ENCODE results near the gene ETS2. TPM values are rescaled to one million over a fixed set of nuclear protein-coding genes. Genes with fewer than 3 reads are reported as not detected.

Gene ETS2
- total and polyA plus RNA-seq, 12 donors, result 26.2 to 81.5 (median 43.8) TPM

DNA sequence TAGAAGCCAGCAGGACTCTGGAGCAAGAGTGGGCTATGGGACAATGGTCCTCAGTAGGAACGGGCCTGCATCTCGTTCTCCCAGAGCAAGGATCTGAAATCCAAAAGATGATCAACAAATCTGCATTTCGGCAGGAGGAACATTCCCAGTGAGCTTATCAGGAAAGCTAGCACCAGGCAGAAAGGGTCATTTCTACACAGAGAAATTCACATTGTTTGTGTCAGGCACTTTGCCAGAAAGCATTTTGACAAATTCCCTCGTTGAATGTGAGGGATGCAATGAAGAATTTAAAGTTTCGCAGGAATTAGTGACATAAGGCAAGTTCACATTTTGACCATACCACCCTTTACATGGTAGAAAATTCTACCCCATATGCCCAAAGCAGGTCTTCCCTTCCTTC is 31.6 kb upstream of the ETS2 start:
- DNase-seq (no peak), ATAC-seq (peak in 2 of 8 donors; percentile 46 to 48)
- Histone ChIP-seq H3K27me3 (no peaks in the 10 kb centered on the region), H3K27ac (peak overlapping the region in 1 of 10 donors; percentile 18), H3K4me3 (no peak overlapping the region), H3K9me3 (peaks cover 0 to 11% (median 5%) of the 10 kb centered on the region in 11 donors), H3K36me3 (no peaks in the 10 kb centered on the region), H3K4me1 (peaks cover 0 to 24% (median 5%) of the 10 kb centered on the region in 9 donors)
- 65 to 76% methylated on average over 5 of the region's 5 CpGs for WGBS, 2 donors
- TF ChIP-seq, protein P1, sequence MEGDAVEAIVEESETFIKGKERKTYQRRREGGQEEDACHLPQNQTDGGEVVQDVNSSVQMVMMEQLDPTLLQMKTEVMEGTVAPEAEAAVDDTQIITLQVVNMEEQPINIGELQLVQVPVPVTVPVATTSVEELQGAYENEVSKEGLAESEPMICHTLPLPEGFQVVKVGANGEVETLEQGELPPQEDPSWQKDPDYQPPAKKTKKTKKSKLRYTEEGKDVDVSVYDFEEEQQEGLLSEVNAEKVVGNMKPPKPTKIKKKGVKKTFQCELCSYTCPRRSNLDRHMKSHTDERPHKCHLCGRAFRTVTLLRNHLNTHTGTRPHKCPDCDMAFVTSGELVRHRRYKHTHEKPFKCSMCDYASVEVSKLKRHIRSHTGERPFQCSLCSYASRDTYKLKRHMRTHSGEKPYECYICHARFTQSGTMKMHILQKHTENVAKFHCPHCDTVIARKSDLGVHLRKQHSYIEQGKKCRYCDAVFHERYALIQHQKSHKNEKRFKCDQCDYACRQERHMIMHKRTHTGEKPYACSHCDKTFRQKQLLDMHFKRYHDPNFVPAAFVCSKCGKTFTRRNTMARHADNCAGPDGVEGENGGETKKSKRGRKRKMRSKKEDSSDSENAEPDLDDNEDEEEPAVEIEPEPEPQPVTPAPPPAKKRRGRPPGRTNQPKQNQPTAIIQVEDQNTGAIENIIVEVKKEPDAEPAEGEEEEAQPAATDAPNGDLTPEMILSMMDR (IDR thresholded peaks at IDR 0.05), result no peak
- intact Hi-C loops (cut with DNase I), result loop anchor here in 1 of 10 donors (5.0 kb wide), 1 partner anchor 37 kb away; no protein-coding TSS in a partner anchor

DNA sequence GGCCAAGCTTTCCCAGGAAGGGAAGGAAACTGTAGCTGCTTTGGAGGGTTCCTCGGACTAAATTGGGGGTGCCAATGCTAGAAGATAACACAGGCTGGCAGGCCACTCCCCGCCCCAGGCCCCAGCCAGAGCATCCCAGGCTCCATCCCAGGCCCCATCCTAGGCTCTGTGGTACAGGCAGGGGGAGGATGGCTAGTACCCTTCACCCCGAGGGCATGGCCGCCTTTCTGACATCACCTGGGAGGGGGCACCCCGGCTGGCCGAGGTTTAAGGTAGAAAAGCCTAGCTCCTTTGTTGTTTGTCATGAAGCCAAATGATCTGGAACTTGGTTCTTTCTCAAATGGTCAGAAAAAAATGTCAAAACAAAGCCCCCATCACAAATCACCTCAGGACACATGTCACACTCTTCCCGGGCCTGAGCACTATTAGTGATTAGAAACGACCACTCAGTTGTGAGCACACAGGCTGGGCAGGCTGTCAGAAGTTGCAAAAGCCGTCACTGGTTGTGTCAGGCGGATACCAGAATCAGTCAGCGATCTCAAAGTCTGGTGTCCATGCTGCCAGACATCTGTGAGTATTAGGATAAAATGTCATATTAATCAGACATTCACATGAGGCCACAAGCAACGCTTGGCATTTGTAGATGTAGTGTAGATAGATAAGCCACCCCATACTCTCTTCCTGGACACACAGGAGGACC is 31.0 kb upstream of the ETS2 start:
- H3K4me1 ChIP-seq, result peaks cover 0 to 24% (median 5%) of the 10 kb centered on the region in 9 donors
- ATAC-seq (no peak), DNase-seq (no peak)
- H3K36me3 ChIP-seq, result no peaks in the 10 kb centered on the region
- no peaks in the 10 kb centered on the region for H3K27me3 ChIP-seq
- intact Hi-C loops (cut with DNase I), result loop anchor here in 1 of 10 donors (5.0 kb wide), 1 partner anchor 37 kb away; no protein-coding TSS in a partner anchor
- H3K27ac ChIP-seq, result no peak overlapping the region
- peaks cover 0 to 16% (median 5%) of the 10 kb centered on the region in 11 donors for H3K9me3 ChIP-seq
- TF ChIP-seq, protein P1 (IDR thresholded peaks at IDR 0.05), result no peak
- no peak overlapping the region for H3K4me3 ChIP-seq
- WGBS, 2 donors, result 88 to 89% methylated on average over 12 of the region's 12 CpGs

DNA sequence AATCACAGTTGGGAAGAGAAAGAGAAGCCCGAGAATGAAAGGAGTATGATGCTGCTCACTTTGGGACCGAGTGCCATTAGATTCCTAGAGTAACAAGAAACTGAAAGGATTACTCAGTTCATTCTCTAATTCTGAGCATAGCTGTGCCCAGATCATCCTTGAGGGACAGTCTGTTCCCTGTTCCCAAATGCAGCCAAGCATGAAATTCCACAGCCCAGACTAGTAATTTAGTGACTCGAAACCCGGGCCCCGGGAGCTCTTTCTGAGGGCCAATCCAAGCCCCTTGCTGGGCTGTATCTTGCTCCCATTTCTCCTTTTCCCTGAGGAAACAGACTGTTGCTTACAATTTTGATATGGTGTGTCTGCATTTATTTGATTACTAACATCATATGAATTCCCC is 30.0 kb upstream of the ETS2 start:
- peaks cover 0 to 16% (median 5%) of the 10 kb centered on the region in 11 donors for H3K9me3 ChIP-seq
- H3K4me3 ChIP-seq, result no peak overlapping the region
- peak in 1 of 8 donors; percentile 18 for ATAC-seq
- H3K27me3 ChIP-seq, result no peaks in the 10 kb centered on the region
- TF ChIP-seq, protein P1 (IDR thresholded peaks at IDR 0.05), result no peak
- intact Hi-C loops (cut with DNase I), result no loop called here
- H3K27ac ChIP-seq, result no peak overlapping the region
- H3K4me1 ChIP-seq, result peaks cover 0 to 24% (median 5%) of the 10 kb centered on the region in 9 donors
- DNase-seq, result no peak
- no peaks in the 10 kb centered on the region for H3K36me3 ChIP-seq
- WGBS, 2 donors, result 82 to 93% methylated on average over 5 of the region's 5 CpGs

DNA sequence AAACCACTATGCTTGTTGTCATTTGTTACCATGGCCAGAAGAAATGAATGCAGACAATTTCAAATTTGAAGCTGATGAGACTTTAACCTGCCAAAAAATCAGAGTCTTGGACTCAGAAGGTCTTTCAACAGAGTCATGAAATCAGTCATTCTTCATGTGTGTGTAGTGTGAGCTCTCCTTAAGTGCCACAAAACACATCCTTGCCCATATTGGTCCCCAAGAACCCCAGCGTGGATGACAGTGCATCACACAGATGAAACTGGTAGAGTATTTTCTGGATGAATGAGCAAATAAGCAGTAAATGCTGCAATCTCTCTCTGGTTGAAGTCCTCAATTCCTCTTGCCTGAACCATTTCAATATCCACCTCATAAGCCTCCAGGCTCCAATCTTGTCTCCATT is 28.7 kb upstream of the ETS2 start:
- H3K27ac ChIP-seq, result no peak overlapping the region
- WGBS, 2 donors, result 90 to 97% methylated on average over 1 of the region's 1 CpG
- no peaks in the 10 kb centered on the region for H3K27me3 ChIP-seq
- DNase-seq, result no peak
- H3K4me1 ChIP-seq, result peaks cover 0 to 24% (median 5%) of the 10 kb centered on the region in 9 donors
- intact Hi-C loops (cut with DNase I), result no loop called here
- peaks cover 0 to 22% (median 5%) of the 10 kb centered on the region in 11 donors for H3K9me3 ChIP-seq
- no peak for ATAC-seq
- TF ChIP-seq, protein P1 (IDR thresholded peaks at IDR 0.05), result no peak
- H3K36me3 ChIP-seq, result no peaks in the 10 kb centered on the region
- H3K4me3 ChIP-seq, result no peak overlapping the region
